ENCODE results near the gene GALNT6.

GALNT6 gene

GRCh38 chr12:51382173-51382572 lies 9.0 kb downstream of the GALNT6 start:
- DNase-seq (ENCODE audit: low read depth in 2 of 3, low spot score in 2 of 3) = no peak

- no peak for DNase-seq (ENCODE audit: low read depth in 2 of 3, low spot score in 2 of 3)
Observed at GRCh38 chr12:51381226-51382079, 9.8 kb downstream of the GALNT6 start.

DNA sequence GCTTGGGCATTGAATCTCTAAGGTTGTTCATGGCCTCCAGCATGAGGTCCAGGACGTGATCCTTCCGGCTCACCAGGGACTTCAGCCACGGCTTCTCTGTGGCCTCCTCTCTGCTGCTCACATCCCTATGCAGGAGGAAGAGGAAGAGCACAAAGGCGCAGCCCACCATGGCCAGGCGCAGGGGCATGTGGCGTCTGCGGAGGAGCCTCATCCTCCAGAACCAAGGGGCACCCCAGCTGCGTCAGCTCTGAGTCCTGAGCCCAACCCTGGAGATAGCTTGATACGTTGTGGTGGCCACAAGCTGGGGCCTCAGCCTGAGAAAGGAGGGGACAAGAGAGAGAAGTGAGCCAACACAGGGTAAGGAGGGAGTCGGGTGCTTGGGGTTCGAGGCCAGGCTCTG lies 11.6 kb downstream of the GALNT6 start:
- no peak for DNase-seq (ENCODE audit: low read depth in 2 of 3, low spot score in 2 of 3)

DNA sequence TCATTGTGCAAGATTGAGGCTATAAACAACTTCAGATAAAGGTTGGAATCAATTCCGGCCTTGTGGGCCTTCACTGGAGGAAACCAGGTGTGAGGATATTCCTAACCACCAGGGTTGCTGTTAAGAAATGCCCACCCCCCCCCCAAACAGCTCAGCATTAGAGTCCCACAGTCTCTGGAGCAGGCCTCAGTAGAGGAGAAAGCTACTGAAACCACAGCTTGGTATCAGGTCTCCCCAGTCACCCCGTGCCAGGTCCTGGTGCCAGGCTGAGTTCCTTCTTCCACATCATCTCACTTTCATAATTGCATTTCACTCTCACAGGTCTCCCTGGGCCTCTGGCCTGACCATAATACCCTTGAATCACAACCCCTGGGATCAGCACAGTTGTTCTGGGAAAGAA lies 12.5 kb downstream of the GALNT6 start:
- DNase-seq (ENCODE audit: low read depth in 2 of 3, low spot score in 2 of 3) = no peak

- DNase-seq (ENCODE audit: low read depth in 2 of 3, low spot score in 2 of 3) = no peak
Observed at GRCh38 chr12:51377099-51377984, 13.9 kb downstream of the GALNT6 start.

- no peak for DNase-seq (ENCODE audit: low read depth in 2 of 3, low spot score in 2 of 3)
Observed at GRCh38 chr12:51374856-51375255, 16.4 kb downstream of the GALNT6 start.

GRCh38 chr12:51374361-51374760 lies 16.8 kb downstream of the GALNT6 start:
- DNase-seq (ENCODE audit: low read depth in 2 of 3, low spot score in 2 of 3) = no peak

DNA sequence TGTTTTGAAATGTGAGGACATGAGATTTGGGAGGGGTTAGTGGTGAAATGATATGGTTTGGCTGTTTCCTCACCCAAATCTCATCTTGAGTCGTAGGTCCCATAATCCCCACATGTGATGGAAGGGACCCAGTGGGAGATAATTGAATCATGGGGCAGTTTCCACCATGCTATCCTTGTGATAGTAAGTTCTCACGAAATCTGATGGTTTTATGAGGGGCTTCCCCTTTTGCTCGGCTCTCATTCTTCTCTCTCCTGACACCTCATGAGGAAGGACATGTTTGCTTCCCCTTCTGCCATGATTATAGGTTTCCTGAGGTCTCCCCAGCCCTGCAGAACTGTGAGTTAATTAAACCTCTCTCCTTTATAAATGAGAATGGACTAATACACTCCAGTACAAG lies 18.0 kb downstream of the GALNT6 start:
- DNase-seq (ENCODE audit: low read depth in 2 of 3, low spot score in 2 of 3) = no peak

- no peak for DNase-seq (ENCODE audit: low read depth in 2 of 3, low spot score in 2 of 3)
Observed at GRCh38 chr12:51372021-51372420, 19.2 kb downstream of the GALNT6 start.

- DNase-seq (ENCODE audit: low read depth in 2 of 3, low spot score in 2 of 3) = no peak
Observed at GRCh38 chr12:51371295-51371953, 19.8 kb downstream of the GALNT6 start.

DNA sequence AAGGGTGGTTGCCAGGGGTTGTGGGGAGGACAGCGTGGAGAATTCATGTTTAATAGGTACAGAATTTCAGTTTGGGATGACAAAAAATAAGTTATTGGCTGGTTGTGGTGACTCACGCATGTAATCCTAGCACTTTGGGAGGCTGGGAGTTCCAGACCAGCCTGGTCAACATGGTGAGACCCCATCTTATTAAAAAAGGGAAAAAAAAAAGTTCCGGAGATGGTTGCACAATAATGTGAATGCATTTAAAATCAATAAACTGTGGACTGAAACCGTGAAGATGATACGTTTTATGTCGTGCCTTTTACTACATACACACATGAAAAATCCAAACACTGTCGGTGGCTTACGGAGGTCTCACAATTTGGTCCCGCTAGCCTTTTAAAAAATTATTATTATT lies 20.5 kb downstream of the GALNT6 start:
- DNase-seq (ENCODE audit: low read depth in 2 of 3, low spot score in 2 of 3) = no peak

GRCh38 chr12:51369581-51369980 lies 21.6 kb downstream of the GALNT6 start:
- DNase-seq (ENCODE audit: low read depth in 2 of 3, low spot score in 2 of 3) = no peak

DNA sequence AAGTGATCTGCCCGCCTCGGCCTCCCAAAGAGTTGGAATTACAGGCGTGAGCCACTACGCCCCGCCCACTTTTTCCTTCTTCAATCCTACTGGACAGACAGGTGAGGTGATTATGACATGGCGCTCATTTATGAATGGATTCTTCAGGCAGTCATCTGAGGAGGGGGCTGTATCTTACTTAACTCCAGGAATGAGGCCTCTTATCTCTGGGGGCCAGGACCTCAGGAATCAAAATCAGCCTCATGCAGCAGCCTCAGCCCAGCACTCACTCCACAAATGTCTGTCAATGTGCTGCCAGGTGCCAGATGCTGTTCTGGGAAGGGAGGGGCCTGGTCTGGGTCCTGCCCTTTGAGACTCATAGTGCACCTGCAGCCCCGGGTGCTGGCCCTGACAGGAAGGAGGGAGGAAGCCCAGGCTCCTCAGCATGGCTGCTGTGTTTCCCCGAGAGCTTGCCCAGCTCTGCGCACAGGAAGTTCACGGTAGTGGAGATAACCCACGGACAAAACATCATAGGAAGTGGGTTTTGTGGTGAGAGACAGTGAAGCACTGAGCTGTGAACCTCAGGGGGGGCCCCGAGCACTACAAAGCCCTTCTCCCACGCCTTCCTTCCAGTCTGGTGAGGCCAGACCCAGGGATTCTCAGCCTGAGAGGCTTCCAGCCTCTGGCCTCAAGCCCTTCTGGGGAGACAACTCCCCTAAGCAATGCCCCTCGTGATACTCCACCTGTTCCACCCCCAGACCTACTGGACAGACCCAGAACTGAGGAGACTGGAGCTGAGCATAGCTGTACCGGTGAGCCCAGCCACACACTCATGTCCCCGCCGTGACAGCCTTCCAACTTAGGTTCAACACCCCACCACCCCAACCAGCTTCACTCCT lies 22.3 kb downstream of the GALNT6 start:
- peak; percentile 50 to 73 (median 65) for DNase-seq (ENCODE audit: low read depth in 2 of 3, low spot score in 2 of 3)

DNA sequence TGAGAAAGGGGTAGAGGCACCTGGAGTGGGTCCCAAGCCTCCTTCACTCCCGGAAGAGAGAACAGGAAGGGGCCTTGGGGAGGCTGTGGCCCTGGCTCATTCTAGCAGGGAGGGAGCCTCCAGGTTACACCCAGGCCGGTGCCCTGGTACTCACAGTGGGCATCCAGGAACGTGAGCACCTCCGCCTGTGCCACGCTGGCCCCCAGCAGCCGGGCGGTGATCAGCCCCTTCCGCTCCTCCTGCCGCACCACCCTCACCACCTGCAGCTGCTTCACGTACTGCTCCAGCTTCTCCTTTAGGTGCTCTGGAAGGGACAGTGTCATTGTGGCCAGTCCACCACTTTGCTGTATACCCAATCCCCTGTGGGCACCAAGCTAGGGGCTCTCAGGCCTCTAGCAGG lies 25.9 kb downstream of the GALNT6 start:
- no peak for DNase-seq (ENCODE audit: low read depth in 2 of 3, low spot score in 2 of 3)

DNA sequence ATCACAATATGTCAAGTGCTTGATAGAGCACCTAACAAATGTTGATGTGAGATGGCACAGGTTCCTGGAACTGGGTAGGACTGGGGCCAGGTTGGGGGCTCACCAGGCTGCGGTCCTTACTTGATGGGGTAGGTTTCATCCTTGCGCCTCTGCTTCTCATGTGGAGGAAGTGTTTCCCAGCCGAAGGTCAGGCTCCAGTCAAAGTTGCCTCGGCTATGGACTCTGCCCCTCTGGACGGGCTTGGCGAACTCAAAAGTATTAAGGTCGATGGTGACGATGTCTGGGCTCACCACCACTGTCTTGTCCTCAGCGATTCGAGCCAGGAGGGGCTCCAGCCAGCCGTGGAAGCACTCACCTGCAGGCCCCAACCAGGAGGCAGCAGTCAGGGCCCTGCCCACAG lies 27.2 kb downstream of the GALNT6 start:
- no peak for DNase-seq (ENCODE audit: low read depth in 2 of 3, low spot score in 2 of 3)

DNA sequence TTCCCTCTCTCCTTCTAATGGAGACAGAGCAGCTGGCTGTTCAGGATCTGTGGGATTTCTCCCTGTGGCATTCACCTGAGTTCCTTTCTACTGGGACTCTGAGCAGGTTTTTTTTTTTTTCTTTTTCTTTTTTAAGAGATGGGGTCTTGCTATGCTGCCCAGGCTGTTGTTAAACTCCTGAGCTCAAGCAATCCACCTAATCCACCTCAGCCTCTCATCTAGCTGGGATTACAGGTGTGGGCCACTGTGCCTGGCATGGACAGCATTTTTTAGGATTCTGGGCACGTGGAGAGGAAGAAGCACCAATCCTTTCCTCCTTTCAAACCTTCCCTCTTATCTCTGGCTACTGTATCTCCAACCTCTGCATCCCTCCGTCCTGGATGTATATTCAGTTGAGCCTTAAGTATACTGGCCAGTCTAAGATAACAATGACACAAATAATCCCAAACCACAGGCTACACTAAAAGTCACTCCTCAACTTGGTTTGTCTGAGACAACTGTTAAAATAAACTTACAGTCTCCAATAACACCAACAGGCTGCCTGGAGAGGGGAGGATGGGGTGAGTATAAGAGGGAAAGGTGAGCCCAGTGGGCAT lies 28.4 kb downstream of the GALNT6 start:
- no peak for DNase-seq (ENCODE audit: low read depth in 2 of 3, low spot score in 2 of 3)

DNA sequence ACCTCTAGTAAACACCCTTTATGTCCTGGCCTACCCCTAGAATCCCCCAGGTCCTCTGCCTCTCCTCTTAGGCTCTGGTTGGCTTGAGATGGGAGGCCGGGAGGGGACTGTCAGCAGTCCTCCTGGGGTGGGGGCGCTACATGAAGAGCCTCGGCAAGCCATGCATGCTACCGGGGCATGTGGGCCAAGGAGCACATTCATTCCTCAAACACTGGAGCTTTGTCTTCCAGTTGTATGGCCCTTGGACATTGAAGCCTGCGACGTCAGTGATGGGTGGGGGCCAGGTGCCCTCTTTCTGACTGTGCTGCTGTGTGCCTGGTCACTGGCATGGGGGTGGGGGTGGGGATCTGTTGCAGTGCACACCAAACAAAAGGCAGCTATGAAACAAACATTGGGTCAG lies 28.9 kb downstream of the GALNT6 start:
- DNase-seq (ENCODE audit: low read depth in 2 of 3, low spot score in 2 of 3) = no peak

- DNase-seq (ENCODE audit: low read depth in 2 of 3, low spot score in 2 of 3) = no peak
Observed at GRCh38 chr12:51361161-51362016, 29.8 kb downstream of the GALNT6 start.

DNA sequence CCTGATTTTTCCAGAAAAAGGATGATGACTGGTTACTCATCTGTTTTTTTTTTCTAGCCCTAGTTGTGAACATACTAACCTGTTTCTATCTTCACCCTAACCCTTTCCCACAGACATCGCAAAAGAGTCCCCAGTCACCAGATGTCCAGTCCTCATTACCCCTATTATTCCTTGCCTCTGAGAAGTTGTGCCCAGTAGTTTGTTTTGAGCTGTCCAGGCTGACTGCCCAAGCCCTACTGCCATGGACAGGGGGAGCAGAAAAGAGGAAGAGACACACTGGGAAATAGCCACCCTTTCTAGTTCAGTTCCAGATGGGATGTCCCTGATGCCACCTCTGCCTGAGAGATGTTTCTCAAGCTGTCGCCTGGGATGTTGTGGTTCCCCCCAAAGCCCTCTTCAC lies 30.9 kb downstream of the GALNT6 start:
- no peak for DNase-seq (ENCODE audit: low read depth in 2 of 3, low spot score in 2 of 3)
